Myocyte (in vitro differentiated cells): ENCODE measurements around the gene HNRNPH2. TPM values are rescaled to one million over a fixed set of nuclear protein-coding genes. Genes with fewer than 3 reads are reported as not detected.
A peak's percentile ranks its signal among the peaks of the same experiment; 100 is the strongest.

ENCODE experiments used
- DNase-seq: peaks from one replicate; pipeline ENCODE4 v3.0.0-alpha.2; 2012; ENCODE audit warnings: low read depth
- total RNA-seq: library from RNA; depleted of rRNA; stranded (reverse); fragments of >200 nt; gene quantifications from 2 replicates; pipeline ENCODE4 v1.2.3, GENCODE V29; 2014

The HNRNPH2 gene
- total RNA-seq, 1 donor from 2014 or later = 95.6 TPM

GRCh38 chrX:101395789-101396188 lies 12.2 kb upstream of the HNRNPH2 start:
- DNase-seq = no peak

- no peak for DNase-seq
Measured at GRCh38 chrX:101397779-101398178, 10.2 kb upstream of the HNRNPH2 start.

GRCh38 chrX:101398694-101399093 lies 9.3 kb upstream of the HNRNPH2 start:
- DNase-seq = no peak

- no peak for DNase-seq
Measured at GRCh38 chrX:101399825-101400224, 8.2 kb upstream of the HNRNPH2 start.

GRCh38 chrX:101407167-101407747 lies 765 bp upstream of the HNRNPH2 start:
- DNase-seq = no peak

GRCh38 chrX:101408532-101408841 lies 465 bp downstream of the HNRNPH2 start:
- no peak for DNase-seq

- DNase-seq = no peak
Measured at GRCh38 chrX:101409043-101409442, 1.0 kb downstream of the HNRNPH2 start.

GRCh38 chrX:101410461-101410860 lies 2.4 kb downstream of the HNRNPH2 start:
- DNase-seq = no peak

- no peak for DNase-seq
Measured at GRCh38 chrX:101411984-101412383, 4.0 kb downstream of the HNRNPH2 start.

GRCh38 chrX:101415180-101416145 lies 7.4 kb downstream of the HNRNPH2 start:
- DNase-seq = peak; percentile 76

GRCh38 chrX:101416691-101417090 lies 8.7 kb downstream of the HNRNPH2 start:
- no peak for DNase-seq

- DNase-seq = no peak
Measured at GRCh38 chrX:101417190-101417589, 9.2 kb downstream of the HNRNPH2 start.

- DNase-seq = peak; percentile 67
Measured at GRCh38 chrX:101417981-101418841, 10.2 kb downstream of the HNRNPH2 start.

GRCh38 chrX:101419489-101419888 lies 11.5 kb downstream of the HNRNPH2 start:
- DNase-seq = no peak

GRCh38 chrX:101427954-101428353 lies 19.9 kb downstream of the HNRNPH2 start:
- DNase-seq = no peak

- DNase-seq = peak; percentile 8
Measured at GRCh38 chrX:101429934-101430333, 21.9 kb downstream of the HNRNPH2 start.

- DNase-seq = peak; percentile 19
Measured at GRCh38 chrX:101430457-101431078, 22.5 kb downstream of the HNRNPH2 start.

GRCh38 chrX:101442085-101442484 lies 34.1 kb downstream of the HNRNPH2 start:
- DNase-seq = no peak

GRCh38 chrX:101449279-101449678 lies 41.3 kb downstream of the HNRNPH2 start:
- DNase-seq = no peak

GRCh38 chrX:101450085-101450484 lies 42.1 kb downstream of the HNRNPH2 start:
- DNase-seq = no peak

GRCh38 chrX:101450961-101451360 lies 42.9 kb downstream of the HNRNPH2 start:
- DNase-seq = peak; percentile 42
